HepG2 (cell line): ENCODE results near the gene ADGRB3. TPM values are rescaled to one million over a fixed set of nuclear protein-coding genes. Genes with fewer than 3 reads are reported as not detected.

Source experiments
- ATAC-seq: fragments of 200-7000 bp; cut with Tn5 transposase; 3 replicates; pipeline ENCODE4 v1.9.1; 2020; ENCODE audit warnings: mild to moderate bottlenecking, moderate library complexity
- BruUV-seq: library from RNA; stranded (reverse); fragments of 400-500 nt; replicated peaks from 2 replicates; lab custom pipeline; 2021; lab: Mats Ljungman, UMichigan
- CTCF ChIA-PET: fragments of 300-600 bp; formaldehyde crosslinking; extraction: SDS; loops from one replicate; lab custom pipeline; 2021; ENCODE audit warnings: low total read pairs, inconsistent platforms, low intra/inter-chr PET ratio; lab: Yijun Ruan, JAX
- POLR2A ChIA-PET: fragments of 350-600 bp; sonication (Branson Sonifier 250); formaldehyde crosslinking; loops from one replicate; lab custom pipeline; 2020; ENCODE audit warnings: antibody characterized with exemption, inconsistent platforms; lab: Yijun Ruan, JAX
- DNase-seq: peaks from one replicate; pipeline ENCODE4 v3.0.0-alpha.2; 2015; ENCODE audit warnings: low spot score
- FAIRE-seq: peaks from 3 replicates; lab custom pipeline; 2011; peaks lifted over from hg19 to GRCh38; lab: Jason Lieb, UNC
- H2AFZ ChIP-seq: one replicate; pipeline ENCODE4 v1.6.1; 2011; ENCODE audit warnings: low read length, inconsistent platforms
- H3K27ac ChIP-seq: fragments of 300-600 bp; 3 replicates; pipeline ENCODE4 v1.8.0; 2011; ENCODE audit warnings: mixed run types, mild to moderate bottlenecking, mixed read lengths, low read length, inconsistent platforms; ENCODE audit not compliant: insufficient read depth; ENCODE audit errors: extremely low read length
- H3K27me3 ChIP-seq, 2 experiments: fragments of 200-600 bp in 1 of 2; 2 replicates in 1 of 2; 3 replicates in 1 of 2; pipeline versions ENCODE4 v1.6.0 to v1.8.0; 2011; ENCODE audit warnings: low read length in 2 of 2, mild to moderate bottlenecking in 2 of 2, moderate library complexity in 2 of 2, inconsistent platforms in 1 of 2; ENCODE audit not compliant: insufficient read depth in 2 of 2, control insufficient read depth in 1 of 2
- H3K36me3 ChIP-seq, 2 experiments: fragments of 200-600 bp in 1 of 2; replicated peaks in 1 of 2; 2 replicates in 1 of 2; 3 replicates in 1 of 2; pipeline versions ENCODE4 v1.5.1 to v1.8.0; 2011; ENCODE audit warnings: low read length in 2 of 2, inconsistent platforms in 1 of 2; ENCODE audit not compliant: insufficient read depth in 2 of 2, control insufficient read depth in 1 of 2
- H3K4me1 ChIP-seq: 2 replicates; pipeline ENCODE4 v1.5.1; 2012; ENCODE audit warnings: low read length, inconsistent platforms; ENCODE audit not compliant: insufficient read depth
- H3K4me2 ChIP-seq: 2 replicates; pipeline ENCODE4 v1.6.0; 2011; ENCODE audit warnings: low read depth, low read length, inconsistent platforms
- H3K4me3 ChIP-seq, 3 experiments: fragments of 200-600 bp in 1 of 3; sonication (generic), shearing (Covaris generic) in 1 of 3; replicated peaks in 1 of 3; 2 replicates each; pipeline ENCODE4 v1.5.1; 2011 to 2016; ENCODE audit warnings: low read length in 3 of 3, inconsistent platforms in 2 of 3, low read depth in 2 of 3, mild to moderate bottlenecking in 2 of 3, control low read depth in 1 of 3, mixed read lengths in 1 of 3; ENCODE audit not compliant: insufficient read depth in 1 of 3
- H3K79me2 ChIP-seq: one replicate; pipeline ENCODE4 v1.6.1; 2011; ENCODE audit warnings: low read length, inconsistent platforms; ENCODE audit not compliant: insufficient read depth
- H3K9ac ChIP-seq: 2 replicates; pipeline ENCODE4 v1.6.0; 2011; ENCODE audit warnings: mild to moderate bottlenecking, low read depth, low read length, inconsistent platforms; ENCODE audit not compliant: insufficient read depth
- H3K9me3 ChIP-seq: 2 replicates; pipeline ENCODE4 v1.5.1; 2012; ENCODE audit warnings: mild to moderate bottlenecking, low read length
- H4K20me1 ChIP-seq: 2 replicates; pipeline ENCODE4 v1.6.0; 2011; ENCODE audit warnings: inconsistent platforms, mild to moderate bottlenecking, low read length, moderate library complexity; ENCODE audit not compliant: insufficient read depth
- ETV5 ChIP-seq: IDR thresholded peaks from 2 replicates; pipeline ENCODE4 v1.6.1; 2018; ENCODE audit warnings: missing biosample characterization, missing genetic modification reagents, inconsistent platforms, borderline replicate concordance
- GRHL1 ChIP-seq: sonication (generic); formaldehyde crosslinking; conservative IDR thresholded peaks from 2 replicates; pipeline ENCODE4 v1.8.0; 2022; ENCODE audit warnings: missing genetic modification reagents
- STAG1 ChIP-seq: sonication (generic); formaldehyde crosslinking; IDR thresholded peaks from 2 replicates; pipeline ENCODE4 v1.4.0; 2020; ENCODE audit warnings: missing genetic modification reagents
- ZNF740 ChIP-seq: sonication (generic); formaldehyde crosslinking; IDR thresholded peaks from 2 replicates; pipeline ENCODE4 v1.4.0; 2020; ENCODE audit warnings: missing genetic modification reagents
- WGBS: methylation state at CpG from one replicate; pipeline ENCODE4 v1.1.6; 2017; ENCODE audit warnings: low lambda C conversion rate; 5-methylcytosine and 5-hydroxymethylcytosine counted together
- in situ Hi-C: cut with HindIII; loops from 2 replicates; pipeline ENCODE4 v1.10.0; 2017; ENCODE audit warnings: low pct_unique_long_range_greater_than_20kb; ENCODE audit not compliant: extremely low pct_ligation_motif_present
- intact Hi-C: fragments of 100-400 bp; cut with micrococcal nuclease; formaldehyde crosslinking; loops from one replicate; pipeline ENCODE4 v1.10.0; 2022; ENCODE audit not compliant: unreplicated experiment
- polyA plus RNA-seq, 8 experiments: library from polyadenylated mRNA; depleted of rRNA in 3 of 8; stranded (reverse) in 7 of 8; unstranded in 1 of 8; fragments of >200 nt; fragmentation: Illumina TruSeq in 4 of 8; extraction: Trizol in 4 of 8; gene quantifications; 2 replicates each; pipeline versions ENCODE4 v1.2.1 to v1.2.3, GENCODE V29; 2011 to 2016; ENCODE audit warnings: low read depth in 4 of 8, missing spikeins in 1 of 8, mixed read lengths in 1 of 8; ENCODE audit not compliant: insufficient read depth in 1 of 8
- total RNA-seq, 5 experiments: library from RNA; depleted of rRNA; stranded (reverse); fragments of >200 nt; fragmentation: Illumina TruSeq; extraction: Trizol; gene quantifications; 2 replicates each; pipeline ENCODE4 v1.2.3, GENCODE V29; 2016; ENCODE audit warnings: low read depth in 1 of 5
- TF ChIP-seq, protein P1 (sequence below): sonication (generic); formaldehyde crosslinking; IDR thresholded peaks from 2 replicates; pipeline ENCODE4 v1.8.1; 2023; ENCODE audit warnings: mild to moderate bottlenecking, moderate library complexity, missing genetic modification reagents

The ADGRB3 gene
- total and polyA plus RNA-seq, 2 of the 13 experiments (the other 11 are each of a cell fraction or from before 2014, with no cell fraction given), result not detected

DNA sequence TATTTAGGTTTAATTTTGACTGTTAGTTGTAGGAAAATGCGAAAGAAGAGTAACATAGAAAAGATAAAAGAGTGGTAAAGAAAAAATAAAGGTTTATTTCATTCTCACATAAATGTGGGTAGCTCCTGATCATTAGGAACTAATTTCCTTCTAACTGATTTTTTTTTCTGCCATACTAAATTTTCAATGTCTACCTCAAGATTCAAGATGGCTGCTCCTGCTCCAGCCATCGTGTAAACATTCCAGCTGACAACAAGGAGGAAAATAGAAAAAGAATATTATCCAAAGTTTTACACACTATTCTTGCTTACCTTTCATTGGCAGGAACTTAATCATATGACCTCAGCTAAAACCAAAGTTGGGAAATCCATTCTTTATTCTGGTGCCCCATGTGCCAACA lies 673.5 kb downstream of the ADGRB3 start (continued):
- TF ChIP-seq, protein P1, sequence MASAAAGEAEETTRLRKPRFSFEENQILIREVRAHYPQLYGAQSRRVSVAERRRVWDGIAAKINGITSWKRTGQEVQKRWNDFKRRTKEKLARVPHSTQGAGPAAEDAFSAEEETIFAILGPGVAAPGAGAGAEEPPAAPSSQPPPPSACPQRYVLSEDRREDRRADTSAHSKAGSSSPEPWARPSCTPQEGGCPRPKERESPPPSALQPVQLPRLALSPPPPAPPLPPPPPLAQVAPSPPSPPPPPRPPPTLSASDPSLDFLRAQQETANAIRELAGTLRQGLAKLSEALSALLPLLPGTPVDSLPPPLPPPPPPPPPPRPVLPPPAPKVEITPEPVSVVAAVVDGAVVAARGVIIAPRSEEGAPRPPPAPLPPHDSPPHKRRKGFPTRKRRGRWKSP (CRISPR knock-in tag), result no peak
- no peak for TF ChIP-seq ZNF740
- no peak for TF ChIP-seq ETV5 (CRISPR knock-in tag)

- H3K36me3 ChIP-seq, result no peaks in the 10 kb centered on the region
- no peaks in the 10 kb centered on the region for H3K9me3 ChIP-seq
- FAIRE-seq (no peak), ATAC-seq (no peak), DNase-seq (no peak)
- TF ChIP-seq STAG1 (CRISPR knock-in tag) (0 out of 2 replicates have a peak, but pooled peaks have one; percentile 4), GRHL1 (CRISPR knock-in tag) (no peak)
- H3K4me2 ChIP-seq, result no peak overlapping the region
- in situ Hi-C loops (no loop called here), intact Hi-C loops (no loop called here)
- ChIA-PET POLR2A (no interaction called here), CTCF (no interaction called here)
- no peaks in the 10 kb centered on the region for H4K20me1 ChIP-seq
- 0% methylated on average over 1 of the region's 1 CpG for whole genome bisulfite sequencing
- no peak overlapping the region for H2AFZ ChIP-seq
- H3K27me3 ChIP-seq, result no peaks in the 10 kb centered on the region
- H3K4me3 ChIP-seq, result no peak overlapping the region
- H3K4me1 ChIP-seq, result no peaks in the 10 kb centered on the region
- BruUV-seq, result no TSS peak
- no peak overlapping the region for H3K27ac ChIP-seq
- no peaks in the 10 kb centered on the region for H3K79me2 ChIP-seq
- no peak overlapping the region for H3K9ac ChIP-seq
Observed at GRCh38 chr6:69311888-69312287, 676.8 kb downstream of the ADGRB3 start.
